ENCODE results near the gene UBE2D2.
"Not testable (repeated sequence)": the region's sequence is repeated elsewhere in the genome, so short reads cannot be mapped to it uniquely, and the experiment has no call there.

UBE2D2 gene

DNA sequence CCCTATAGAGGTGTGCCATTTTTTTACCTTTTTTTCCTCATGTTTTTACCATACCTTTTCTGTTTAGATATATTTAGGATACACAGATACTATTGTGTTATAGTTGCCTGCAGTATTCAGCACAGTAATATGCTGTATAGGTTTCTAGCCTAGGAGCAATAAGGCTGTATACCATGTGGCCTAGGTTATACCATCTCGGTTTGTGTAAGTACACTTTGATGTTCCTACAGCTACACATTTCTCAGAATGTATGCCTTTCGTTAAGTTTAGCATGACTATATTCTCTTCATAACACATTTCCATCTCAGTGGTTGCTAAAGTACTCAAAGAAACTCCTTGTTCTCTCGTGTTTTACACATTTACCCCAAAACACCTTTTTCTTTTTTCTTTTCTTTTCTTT lies 23.0 kb downstream of the UBE2D2 start:
- no peak for FAIRE-seq
- TF ChIP-seq, protein P1, sequence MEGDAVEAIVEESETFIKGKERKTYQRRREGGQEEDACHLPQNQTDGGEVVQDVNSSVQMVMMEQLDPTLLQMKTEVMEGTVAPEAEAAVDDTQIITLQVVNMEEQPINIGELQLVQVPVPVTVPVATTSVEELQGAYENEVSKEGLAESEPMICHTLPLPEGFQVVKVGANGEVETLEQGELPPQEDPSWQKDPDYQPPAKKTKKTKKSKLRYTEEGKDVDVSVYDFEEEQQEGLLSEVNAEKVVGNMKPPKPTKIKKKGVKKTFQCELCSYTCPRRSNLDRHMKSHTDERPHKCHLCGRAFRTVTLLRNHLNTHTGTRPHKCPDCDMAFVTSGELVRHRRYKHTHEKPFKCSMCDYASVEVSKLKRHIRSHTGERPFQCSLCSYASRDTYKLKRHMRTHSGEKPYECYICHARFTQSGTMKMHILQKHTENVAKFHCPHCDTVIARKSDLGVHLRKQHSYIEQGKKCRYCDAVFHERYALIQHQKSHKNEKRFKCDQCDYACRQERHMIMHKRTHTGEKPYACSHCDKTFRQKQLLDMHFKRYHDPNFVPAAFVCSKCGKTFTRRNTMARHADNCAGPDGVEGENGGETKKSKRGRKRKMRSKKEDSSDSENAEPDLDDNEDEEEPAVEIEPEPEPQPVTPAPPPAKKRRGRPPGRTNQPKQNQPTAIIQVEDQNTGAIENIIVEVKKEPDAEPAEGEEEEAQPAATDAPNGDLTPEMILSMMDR (IDR thresholded peaks at IDR 0.05; ENCODE audit: insufficient read depth, missing control alignments) = no peak
- DNase-seq (ENCODE audit: insufficient read length, low spot score) = no peak

DNA sequence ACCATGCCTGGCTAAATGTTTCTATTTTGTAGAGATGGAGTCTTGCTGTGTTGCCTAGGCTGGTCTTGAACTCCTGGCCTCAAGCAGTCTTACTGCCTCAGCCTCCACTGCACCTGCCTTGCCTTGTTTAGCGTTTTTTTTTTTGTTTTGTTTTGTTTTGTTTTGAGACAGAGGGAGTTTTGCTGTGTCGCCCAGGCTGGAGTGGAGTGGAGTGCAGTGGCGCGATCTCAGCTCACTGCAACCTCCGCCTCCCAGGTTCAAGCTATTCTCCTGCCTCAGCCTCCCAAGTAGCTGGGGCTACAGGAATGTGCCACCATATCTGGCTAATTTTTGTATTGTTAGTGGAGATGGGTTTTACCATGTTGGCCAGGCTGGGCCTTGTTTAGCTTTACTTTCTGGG lies 27.0 kb downstream of the UBE2D2 start:
- DNase-seq (ENCODE audit: insufficient read length, low spot score); FAIRE-seq: not testable (repeated sequence)

GRCh38 chr5:139588962-139589361 lies 27.8 kb downstream of the UBE2D2 start:
- TF ChIP-seq, protein P1 (IDR thresholded peaks at IDR 0.05; ENCODE audit: insufficient read depth, missing control alignments) = no peak
- DNase-seq (ENCODE audit: insufficient read length, low spot score) (no peak), FAIRE-seq (no peak)

- DNase-seq (ENCODE audit: insufficient read length, low spot score) = no peak
- TF ChIP-seq, protein P1 (IDR thresholded peaks at IDR 0.05; ENCODE audit: insufficient read depth, missing control alignments) = no peak
- no peak for FAIRE-seq
Observed at GRCh38 chr5:139592289-139592688, 31.1 kb downstream of the UBE2D2 start.

DNA sequence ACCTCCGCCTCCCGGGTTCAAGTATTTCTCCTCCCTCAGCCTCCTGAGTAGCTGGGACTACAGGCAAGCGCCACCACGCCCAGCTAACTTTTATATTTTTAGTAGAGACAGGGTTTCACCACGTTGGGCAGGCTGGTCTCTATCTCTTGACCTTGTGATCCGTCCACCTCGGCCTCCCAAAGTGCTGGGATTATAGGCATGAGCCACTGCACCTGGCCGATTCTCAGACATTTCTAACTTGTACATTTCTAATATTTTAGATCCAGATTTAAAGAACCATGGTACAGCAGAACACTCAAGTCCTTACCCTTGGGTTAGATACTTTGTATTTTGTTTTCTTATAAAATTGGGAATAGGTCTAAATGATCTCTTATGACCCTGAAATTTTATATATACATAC lies 31.9 kb downstream of the UBE2D2 start:
- not testable (repeated sequence) for DNase-seq (ENCODE audit: insufficient read length, low spot score); FAIRE-seq

- TF ChIP-seq, protein P1 (IDR thresholded peaks at IDR 0.05; ENCODE audit: insufficient read depth, missing control alignments) = no peak
- FAIRE-seq (no peak), DNase-seq (ENCODE audit: insufficient read length, low spot score) (no peak)
Observed at GRCh38 chr5:139593716-139594319, 32.7 kb downstream of the UBE2D2 start.

GRCh38 chr5:139597134-139597533 lies 36.0 kb downstream of the UBE2D2 start:
- TF ChIP-seq, protein P1 (IDR thresholded peaks at IDR 0.05; ENCODE audit: insufficient read depth, missing control alignments) = no peak
- FAIRE-seq (no peak), DNase-seq (ENCODE audit: insufficient read length, low spot score) (no peak)

DNA sequence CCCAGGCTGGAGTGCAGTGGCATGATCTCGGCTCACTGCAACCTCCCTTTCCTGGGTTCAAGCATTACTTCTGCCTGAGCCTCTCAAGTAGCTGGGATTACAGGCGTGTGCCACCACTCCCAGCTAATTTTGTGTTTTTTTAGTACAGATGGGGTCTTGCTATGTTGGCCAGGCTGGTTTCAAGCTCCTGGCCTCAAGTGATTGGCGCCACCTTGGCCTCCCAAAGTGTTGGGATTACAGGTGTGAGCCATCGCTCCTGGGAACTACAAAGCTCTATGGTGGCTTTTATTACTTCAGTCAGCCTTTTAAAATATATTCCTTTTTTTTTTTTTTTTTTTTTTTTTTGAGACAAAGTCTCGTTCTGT lies 37.4 kb downstream of the UBE2D2 start:
- not testable (repeated sequence) for FAIRE-seq

DNA sequence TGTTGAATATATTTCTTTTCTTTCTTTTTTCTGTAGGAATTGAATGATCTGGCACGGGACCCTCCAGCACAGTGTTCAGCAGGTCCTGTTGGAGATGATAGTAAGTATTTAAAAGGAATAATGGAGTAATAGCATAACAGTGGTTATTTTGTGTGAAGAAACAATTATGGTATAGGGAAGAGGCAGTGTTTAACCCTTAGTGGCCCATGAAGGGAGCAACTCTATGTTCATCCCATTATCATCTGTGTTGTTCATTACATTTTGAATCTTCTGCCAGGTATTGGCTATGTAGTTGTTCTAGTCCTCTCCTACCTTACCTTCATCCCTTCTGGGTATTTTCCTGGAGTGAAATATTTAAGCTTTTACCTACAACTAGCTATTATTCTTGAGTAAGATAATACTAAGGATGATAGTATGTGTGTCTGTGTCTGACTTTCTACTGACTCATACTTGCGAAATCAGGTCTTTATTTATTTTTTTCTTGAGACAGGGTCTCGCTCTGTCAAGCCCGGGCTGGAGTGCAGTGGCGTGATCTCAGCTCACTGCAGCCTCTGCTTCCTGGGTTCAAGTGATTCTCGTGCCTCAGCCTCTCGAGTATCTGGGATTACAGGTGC lies 39.3 kb downstream of the UBE2D2 start:
- TF ChIP-seq, protein P1 (IDR thresholded peaks at IDR 0.05; ENCODE audit: insufficient read depth, missing control alignments) = no peak
- FAIRE-seq (peak; percentile 16), DNase-seq (ENCODE audit: insufficient read length, low spot score) (no peak)

More for the DNA sequence above, 37.4 kb downstream of the UBE2D2 start:
- DNase-seq (ENCODE audit: insufficient read length, low spot score) = not testable (repeated sequence)
